Lower leg skin (tissue), 3 donors: ENCODE measurements around the gene RPLP2.

Experiments used
- POLR2A ChIP-seq, 2 donors: fragments of 450-650 bp; IDR thresholded peaks; one replicate each; pipeline ENCODE4 v1.6.1; 2016 to 2017; ENCODE audit warnings: antibody characterized with exemption in 2 of 2, mild to moderate bottlenecking in 1 of 2, moderate library complexity in 1 of 2
- TF ChIP-seq, protein P1 (sequence below), 3 donors: fragments of 450-650 bp; IDR thresholded peaks; one replicate each; pipeline ENCODE4 v1.5.1; 2016; ENCODE audit warnings: antibody characterized with exemption in 3 of 3, mild to moderate bottlenecking in 3 of 3, moderate library complexity in 2 of 3

DNA sequence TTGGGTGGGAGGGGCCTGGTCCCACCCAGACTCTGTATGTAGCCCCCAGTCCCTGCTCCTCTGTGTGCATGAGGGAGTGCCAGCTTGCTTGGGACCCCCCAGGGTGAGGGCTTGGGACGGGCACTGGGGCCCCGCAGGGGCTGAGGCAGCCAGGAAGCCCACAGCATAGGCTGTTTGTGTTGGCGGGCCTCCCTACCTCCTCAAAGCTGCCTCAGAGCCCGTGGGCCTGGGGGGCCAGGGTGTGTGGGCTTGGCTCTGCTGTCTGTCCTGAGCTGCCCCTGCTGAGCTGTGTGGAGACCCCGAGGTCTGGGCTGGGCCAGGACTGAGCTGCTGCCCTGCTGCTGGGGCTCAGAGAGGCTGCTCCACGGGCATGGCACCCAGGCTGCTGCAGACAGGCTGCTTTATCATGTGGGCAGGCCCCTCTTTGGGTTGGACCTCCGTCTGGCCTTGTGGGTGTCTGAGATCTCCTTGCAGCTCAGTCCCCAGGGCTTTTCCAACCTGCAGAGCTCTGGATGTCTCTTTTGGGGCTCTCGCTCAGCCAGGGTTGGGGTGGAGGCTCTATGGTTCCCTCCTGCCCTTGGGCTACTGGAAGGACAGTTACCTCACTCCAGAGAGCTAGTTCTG, 36.2 kb downstream of the RPLP2 start:
- TF ChIP-seq POLR2A (IDR thresholded peaks at IDR 0.05), result no peak
- TF ChIP-seq, protein P1, sequence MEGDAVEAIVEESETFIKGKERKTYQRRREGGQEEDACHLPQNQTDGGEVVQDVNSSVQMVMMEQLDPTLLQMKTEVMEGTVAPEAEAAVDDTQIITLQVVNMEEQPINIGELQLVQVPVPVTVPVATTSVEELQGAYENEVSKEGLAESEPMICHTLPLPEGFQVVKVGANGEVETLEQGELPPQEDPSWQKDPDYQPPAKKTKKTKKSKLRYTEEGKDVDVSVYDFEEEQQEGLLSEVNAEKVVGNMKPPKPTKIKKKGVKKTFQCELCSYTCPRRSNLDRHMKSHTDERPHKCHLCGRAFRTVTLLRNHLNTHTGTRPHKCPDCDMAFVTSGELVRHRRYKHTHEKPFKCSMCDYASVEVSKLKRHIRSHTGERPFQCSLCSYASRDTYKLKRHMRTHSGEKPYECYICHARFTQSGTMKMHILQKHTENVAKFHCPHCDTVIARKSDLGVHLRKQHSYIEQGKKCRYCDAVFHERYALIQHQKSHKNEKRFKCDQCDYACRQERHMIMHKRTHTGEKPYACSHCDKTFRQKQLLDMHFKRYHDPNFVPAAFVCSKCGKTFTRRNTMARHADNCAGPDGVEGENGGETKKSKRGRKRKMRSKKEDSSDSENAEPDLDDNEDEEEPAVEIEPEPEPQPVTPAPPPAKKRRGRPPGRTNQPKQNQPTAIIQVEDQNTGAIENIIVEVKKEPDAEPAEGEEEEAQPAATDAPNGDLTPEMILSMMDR (IDR thresholded peaks at IDR 0.05), result no peak
